HG03280 (cell line): ENCODE data around the gene PRPF8.
"Not testable (repeated sequence)": the region's sequence is repeated elsewhere in the genome, so short reads cannot be mapped to it uniquely, and the experiment has no call there.

Experiments
- ATAC-seq: cut with Tn5 transposase; IDR thresholded peaks from one replicate; pipeline ENCODE4 v1.9.1; 2021; ENCODE audit warnings: mild to moderate bottlenecking, moderate library complexity; ENCODE audit not compliant: unreplicated experiment

PRPF8 gene

DNA sequence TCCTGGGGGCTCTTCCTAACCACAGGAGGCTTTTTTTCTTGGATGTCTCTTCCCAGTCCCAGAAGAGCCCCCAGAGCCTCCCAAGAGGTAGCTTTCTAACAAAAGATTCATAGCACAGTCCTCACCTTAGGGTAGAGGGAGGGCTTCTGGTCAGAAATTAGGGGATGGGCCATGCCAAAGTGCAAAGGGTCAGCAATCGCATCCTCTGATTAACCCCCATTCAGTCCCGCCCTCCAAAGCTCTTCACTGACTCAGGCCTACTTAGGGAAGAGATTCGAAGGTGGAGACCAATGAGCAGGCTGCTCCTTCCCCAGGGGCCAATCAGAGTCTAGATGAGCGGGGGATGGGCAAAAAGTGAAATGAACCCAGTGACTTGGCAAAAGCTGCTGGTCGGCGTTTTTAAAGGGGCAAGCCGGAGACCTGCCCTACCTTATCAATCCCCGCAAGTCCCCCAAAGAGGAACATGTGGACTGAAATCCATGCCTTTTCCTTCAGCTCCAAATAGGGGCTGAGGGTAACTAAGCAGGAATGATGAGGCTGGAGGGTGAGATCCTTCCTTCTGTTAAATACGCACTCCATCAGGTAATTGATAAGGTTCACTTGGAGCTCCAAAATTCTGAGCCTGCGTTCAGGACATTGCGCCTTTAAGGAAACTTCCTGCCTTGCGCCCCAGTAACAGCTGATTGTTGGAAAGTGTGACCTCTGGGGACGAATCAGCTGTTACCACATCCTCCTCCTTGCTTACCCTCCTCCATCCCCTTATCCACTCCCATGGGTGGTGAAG lies 32.4 kb upstream of the PRPF8 start:
- peak; percentile 46 for ATAC-seq

DNA sequence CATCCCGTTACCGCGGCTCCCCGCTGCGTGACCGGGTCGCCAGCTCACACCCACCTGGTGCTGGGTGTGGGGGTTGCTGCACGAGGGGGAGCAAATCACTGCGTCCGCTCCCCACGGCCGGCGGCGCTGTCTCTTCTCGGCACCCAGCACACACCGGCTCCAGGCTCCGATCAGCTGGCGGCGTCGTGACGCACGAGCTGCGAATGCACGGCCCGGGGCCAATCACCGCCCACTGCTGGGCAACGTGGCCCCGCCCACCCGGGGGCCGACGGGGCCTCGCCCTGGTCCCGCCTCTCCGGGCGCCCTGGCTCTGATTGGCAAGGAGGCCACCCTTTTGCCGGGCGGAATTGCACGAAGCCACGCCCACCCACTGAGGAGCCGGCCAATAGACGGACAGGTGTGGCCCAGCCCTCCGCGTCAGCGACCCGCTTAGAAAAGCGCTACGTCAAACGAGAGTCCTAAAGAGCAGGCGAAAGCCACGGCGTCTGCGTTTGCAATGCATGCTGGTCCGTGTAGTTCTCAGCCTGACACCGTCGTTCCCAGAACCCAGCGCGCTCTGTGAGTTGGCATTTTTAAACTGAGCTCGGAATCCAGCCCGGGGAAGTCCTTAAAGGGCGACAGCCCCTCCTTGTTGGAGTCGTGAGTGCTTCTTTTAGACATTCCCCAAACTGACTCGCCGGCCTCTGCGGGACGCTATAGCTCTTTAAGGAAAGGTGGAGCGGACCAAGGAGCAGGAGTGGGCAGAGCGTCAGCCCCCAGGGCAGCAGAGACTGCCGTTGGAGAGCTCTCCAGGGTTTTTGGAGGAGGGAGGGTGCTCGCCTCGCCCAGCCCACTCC lies 31.6 kb upstream of the PRPF8 start:
- ATAC-seq: peak; percentile 83

DNA sequence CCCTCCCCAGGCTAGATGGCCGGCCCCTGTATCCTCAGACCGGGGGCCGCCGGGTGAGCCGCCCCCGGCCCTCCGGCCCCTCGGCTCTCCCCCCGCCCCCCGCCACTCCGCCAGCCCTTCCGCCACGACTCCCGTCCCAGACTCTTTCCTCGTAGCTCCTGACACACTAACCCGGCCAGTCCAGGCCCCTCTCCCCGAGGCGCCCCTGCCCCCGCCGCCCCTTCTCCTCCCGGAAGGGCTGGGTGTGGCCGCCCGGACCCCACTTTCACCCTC lies 31.1 kb upstream of the PRPF8 start:
- ATAC-seq: no peak

DNA sequence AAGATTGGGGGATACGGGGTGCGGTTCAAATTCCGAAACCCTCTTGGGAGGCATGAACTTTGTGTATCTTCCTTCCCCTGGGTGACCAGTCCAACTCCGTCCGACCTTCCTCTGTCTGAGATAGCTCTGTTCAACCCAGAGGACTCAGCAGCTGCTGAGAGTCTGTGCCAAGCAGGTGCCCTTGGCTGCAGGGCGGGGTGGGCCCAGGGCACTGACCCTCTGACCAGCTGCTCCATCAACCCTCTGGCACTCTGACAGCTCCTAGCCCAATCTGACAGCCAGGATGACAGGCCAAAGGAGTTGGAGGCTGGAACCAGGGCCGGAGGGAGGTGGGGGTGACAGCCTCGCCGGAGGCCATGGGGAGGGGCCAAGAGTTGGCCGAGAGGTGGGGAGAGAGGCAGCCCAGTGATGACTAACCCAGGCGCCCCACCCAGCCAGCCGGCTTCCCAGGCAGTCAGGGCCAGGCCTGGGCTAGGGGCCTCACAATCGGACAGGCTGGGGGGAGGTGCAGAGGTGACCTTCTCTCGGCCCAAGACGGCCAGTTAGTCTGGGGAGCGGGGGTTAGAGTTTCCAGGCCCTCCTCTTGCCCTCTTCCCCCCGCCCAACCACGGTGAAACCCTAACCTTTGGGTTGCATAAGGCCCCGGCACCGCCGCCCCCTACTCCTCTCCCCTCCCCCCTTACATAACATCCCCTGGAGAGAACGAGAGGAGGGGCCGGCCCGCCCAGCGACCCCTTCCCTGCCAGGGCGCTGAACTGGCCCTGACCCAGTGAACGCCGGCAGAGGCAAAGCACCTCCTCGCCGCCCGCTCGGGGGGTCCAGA lies 30.5 kb upstream of the PRPF8 start:
- ATAC-seq: no peak

DNA sequence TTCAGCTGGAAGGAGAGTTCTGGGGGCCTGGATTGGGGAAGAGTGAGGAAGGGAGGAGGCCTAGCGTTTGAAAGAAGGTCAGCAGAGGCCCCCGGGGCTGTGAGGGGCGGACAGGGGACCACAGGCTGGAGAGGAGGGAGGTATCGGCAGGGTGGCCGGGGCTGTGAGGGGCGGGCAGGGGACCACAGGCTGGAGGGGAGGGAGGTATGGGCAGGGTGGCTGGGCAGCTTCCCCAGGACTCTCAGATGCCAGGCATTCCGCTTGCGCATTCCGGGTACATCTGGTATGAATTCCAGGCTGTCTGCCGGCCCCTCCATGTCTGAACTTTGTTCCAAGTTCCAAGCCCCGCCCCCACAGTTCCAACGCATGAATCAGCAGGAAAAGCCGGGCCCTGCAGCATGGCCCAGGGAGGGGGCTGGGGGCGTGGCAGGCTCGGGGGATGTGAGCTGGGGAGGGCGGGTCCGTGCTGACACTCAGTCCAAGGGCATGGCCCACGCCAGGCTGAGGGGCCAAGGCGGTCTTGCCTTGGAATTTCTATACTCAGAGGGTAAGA lies 29.8 kb upstream of the PRPF8 start:
- no peak for ATAC-seq

DNA sequence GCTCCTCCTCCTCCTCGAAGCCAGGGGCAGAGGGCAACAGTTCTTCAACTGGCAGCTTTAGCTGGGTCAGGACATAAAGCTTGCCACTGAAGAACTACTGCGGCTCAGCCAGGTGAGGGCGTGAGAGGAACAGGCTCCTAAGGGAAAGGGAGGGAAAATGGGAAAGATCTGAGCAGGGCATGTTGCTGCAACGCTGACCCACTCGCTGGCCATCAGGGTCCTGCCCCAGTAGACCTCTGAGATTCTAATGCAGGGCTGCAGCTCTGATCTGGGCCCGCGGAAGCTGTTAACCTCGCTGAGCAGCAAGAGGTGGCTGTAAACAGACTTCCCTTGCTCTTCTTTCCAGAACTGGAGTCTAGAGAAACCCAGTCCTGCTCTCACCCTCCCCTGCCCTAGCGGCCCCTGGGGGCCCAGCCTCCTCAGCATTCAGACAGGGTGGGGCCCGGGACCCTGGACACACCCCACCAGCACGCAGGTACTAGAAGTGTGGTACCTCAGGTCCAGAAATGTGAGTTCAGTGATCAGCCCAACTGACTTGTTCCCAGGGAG lies 29.3 kb upstream of the PRPF8 start:
- ATAC-seq: no peak

DNA sequence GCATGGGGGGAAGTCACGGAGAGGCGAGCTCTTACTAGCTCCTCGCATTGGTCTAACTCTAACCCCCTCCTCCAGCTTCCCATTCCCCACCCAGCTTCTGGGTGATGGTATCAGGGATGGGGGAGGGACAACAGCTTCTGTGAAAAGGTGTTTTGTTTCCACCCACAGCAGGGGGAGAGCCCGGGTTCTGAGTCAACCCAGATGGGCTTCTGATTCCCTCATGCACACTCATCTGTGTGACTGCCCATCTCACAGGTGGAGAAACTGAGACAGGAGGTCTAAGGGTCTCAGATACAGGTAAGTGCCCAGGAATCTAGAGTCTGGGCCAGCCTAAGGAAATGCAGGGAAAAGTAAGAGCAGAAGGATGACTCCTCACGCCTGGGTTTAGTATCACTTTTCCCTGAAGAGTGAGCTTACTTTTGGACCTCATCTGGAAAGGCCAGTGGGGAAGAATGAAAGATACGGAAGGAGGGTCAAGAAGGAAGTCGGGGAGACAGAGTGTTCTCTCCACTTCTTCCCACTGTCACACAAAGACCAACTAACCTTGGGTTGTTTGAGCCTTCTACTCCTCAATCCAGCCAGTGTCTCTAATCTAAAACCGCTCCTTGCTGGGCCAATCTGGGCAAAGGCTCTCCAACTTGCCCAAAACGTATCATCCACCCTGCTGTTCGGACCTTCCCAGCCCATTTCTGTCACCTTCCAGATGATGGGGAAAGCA lies 28.7 kb upstream of the PRPF8 start:
- no peak for ATAC-seq

DNA sequence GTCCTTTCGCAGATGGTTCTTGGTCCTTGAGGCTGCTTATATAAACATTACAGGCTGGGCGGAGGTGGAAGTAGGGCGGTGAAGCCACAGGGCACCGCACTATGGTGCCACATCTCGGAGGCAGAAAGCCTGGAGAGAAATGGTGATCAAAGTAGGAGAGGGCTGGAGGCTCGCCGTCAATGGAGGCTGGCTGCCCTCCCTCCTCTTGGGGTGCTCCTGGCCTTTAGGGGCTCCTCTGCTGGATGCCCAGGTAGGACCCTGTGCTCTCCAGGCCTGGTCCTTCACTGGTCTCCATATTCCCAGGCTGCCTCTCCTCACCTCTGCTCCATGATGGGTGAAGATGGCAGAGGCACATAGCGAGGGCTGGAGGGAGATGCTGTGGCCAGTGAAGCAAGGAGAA lies 27.6 kb upstream of the PRPF8 start:
- ATAC-seq: no peak

DNA sequence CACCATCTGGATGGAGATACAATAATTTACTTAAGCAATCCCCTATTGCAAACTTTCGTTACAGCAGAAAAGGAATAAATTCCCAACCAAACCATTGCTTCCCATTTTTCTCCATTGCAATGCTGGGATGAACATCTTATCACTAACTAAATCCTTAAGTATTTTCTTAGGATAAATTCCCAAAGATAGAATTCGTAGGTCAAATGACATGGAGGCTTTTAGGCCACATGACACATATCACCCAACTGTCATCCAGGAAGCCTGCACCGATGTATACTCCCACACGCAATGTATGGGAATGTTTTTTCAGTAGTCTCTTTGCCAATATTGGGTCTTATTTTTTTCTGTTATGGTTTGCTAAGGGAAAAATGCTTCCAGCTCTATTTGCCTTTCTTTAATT lies 27.1 kb upstream of the PRPF8 start:
- ATAC-seq: no peak

DNA sequence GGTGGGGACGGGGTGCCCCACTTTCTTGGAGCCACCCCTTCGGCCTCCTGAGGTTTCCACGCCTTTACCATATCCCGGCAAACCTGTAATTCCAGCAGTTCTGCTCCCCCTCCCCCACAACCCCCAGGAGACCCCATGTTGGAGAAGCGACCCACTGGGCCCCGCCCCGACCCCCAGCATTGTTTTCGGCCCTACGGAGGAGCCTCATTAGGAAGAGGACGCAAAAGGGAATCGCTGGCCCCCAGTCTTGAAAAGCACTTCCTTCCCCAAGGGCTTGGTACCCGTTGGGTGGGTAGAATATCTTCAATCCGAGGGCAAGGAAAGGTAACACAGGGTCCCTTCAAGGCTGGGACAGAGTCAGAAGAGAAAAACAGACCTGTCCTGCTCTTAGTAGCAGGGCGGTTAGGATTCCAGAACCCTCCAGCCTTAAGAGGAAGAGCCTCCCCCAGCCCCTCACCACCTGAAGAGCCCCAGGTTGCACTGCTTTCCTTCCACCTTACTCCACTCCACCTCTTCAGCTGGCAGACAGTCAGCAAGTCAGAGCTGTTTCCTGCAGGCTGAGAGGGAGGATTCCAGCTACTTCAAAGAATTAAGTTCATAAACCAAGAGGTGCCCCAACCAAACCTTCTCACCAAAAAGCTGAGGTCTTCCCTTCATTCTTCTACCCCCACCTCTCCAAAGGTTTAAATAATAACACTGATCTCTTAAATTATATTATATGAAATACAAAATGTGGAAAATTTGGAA lies 26.3 kb upstream of the PRPF8 start:
- ATAC-seq: no peak

DNA sequence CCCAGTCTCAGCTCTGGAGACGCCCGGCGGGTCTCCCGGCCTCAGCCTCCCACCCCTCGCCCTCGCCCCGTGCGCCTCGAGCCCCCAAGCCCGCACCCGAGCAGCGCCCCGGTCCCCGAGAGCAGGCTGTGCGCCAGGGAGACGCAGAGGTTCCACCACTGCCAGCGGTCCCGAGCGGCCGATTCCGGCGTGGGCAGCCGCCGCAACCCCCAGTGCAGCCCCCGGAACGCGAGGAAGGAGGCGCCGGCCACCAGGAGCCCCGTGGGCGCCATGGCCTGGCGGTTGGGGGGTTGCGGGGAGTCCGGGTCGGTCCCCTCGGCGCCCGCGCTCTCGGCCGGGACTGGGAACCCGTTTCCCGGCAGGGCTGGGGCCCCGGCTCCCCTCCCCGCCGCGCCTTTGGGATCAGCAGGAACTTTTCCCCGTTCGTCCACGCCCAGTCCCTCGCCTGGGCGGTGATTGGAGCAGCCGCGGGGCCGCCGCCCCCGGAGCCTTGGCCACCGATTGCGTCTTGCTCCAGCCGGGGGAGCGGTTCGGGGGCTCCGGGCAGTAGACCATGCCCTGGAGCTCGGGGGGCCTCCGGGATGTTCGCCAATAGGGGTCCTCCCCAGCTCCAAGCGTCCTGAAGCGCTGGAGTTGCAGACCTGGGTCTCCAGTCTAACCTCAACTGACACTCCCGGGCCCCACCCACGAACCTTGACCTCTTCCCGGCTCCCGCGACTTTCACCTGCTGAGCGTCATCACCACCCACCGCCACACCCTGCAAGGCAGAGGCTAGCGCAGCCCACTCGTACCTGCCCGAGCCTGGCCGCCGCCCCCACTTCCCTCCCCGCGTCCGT lies 25.5 kb upstream of the PRPF8 start, which contains the start of gene TLCD2:
TLCD2 (minus strand) TSS at position 407 of the 836 bp plus-strand sequence; CDS start at position 272, 135 bp downstream.
- no peak for ATAC-seq

DNA sequence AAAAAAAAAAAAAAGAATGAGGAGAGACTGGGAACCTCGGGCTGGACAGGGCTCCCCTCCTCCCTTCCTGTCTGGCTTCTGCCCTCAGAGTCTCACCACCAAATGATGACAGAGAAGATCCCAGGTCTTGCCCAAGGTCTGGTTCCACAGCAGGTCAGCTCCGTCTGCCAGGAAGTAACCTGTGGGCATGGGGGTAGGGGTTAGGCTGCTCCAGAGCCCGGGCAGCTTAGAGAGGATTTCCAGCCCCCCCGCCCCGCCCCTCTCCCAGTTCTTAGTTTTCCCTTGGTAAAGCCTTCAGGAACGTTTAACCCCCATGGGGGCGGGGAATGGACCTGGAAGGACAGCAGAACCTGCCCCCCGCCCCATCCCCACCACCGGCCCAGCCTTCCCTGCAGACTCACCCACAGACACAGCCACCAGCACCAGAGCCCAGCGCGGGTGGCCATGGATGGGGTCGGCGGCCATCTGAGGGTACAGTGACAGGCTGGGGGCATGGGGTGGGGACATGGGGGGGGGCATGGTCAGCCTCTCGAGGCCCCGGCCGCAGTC lies 24.8 kb upstream of the PRPF8 start:
- no peak for ATAC-seq

DNA sequence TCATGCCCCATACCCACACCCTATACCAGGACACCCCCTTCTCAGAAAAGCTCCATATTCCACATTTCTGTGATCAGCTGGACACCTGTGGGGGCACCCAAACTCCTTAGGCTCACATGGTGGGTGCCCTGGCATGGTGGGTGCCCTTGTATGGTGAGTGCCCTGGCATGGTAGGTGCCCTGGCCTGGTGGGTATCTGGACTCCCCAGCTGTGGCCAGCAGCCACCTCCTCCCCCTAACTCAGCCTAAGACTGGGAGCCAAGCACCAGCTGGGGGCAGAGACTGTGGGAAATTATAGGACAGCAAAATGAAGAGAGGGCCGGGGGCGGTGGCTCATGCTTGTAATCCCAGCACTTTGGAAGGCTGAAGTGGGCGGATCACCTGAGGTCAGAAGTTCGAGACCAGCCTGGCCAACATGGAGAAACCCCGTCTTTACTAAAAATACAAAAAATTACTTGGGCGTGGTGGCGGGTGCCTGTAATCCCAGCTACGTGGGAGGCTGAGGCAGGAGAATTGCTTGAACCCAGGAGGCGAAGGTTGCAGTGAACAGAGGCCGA lies 24.2 kb upstream of the PRPF8 start:
- not testable (repeated sequence) for ATAC-seq

DNA sequence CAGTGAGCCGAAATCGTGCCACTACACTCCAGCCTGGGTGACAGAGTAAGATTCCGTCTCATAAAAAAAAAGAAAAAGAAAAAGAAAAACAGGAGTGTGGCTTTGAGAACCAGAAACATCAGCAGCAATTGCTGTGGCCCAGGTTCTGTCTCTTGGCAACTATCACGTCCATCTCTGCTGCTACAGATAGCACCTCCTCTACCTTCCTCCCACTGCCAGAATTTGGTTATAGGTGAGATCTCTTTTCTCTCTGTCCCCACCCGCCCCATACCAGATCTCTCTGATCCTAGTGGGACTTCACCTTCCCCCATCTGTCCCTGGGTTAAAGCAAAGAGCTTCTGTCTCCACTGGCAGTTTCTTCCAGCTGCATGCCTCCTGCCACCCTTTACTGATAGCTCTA lies 22.4 kb upstream of the PRPF8 start:
- no peak for ATAC-seq

DNA sequence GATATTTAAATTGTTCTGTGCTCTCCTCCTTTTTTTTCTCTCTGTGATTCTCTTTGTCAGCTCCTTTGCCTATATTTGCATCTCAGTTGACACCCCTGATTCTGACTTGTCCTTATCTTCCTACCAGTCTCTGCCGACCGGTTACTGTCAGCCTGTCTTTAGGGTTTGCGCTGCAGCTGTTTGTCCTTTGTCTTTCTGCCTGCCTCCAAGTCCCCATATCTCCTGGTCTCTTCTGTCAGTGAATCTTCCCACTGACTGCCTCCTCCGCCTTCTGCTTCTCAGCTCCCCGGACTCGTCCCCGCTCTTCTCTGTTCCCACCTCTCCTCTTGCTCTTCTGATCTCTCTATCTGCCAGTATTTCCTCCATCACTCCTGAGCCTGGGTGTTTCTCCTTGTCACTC lies 20.3 kb upstream of the PRPF8 start:
- no peak for ATAC-seq

DNA sequence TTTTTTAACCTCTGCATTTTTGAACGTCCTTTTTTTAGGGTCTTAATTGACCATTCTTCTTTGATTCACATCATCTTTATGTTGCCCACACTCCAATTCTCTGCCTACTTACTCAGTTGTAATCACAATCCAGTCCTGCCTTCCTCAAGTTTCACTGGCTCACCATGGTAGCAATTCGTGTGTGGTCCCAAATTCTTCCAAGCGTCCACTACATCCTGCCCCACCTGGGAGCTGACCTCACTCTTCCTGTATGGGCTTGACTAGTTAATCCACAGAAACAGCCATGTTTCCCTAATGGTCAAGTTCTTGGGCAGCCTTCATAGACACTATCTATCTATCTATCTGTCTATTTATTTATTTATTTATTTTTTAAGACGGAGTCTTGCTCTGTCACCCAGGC lies 18.4 kb upstream of the PRPF8 start:
- ATAC-seq: no peak

DNA sequence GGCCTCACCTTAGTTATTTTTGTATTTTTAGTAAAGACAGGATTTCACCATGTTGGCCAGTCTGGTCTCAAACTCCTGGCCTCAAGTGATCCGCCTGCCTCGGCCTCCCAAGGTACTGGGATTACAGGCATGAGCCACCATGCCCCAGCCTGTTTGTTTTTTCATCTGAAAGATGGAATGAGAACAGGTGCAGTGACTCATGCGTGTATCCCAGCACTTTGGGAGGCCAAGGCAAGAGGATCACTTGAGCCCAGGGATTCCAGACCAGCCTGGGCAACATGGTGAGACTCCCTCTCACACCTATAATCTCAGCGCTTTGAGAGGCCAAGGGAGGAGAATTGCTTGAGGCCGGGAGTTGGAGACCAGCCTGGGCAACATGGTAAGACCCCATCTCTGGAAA lies 15.2 kb upstream of the PRPF8 start:
- ATAC-seq: not testable (repeated sequence)

DNA sequence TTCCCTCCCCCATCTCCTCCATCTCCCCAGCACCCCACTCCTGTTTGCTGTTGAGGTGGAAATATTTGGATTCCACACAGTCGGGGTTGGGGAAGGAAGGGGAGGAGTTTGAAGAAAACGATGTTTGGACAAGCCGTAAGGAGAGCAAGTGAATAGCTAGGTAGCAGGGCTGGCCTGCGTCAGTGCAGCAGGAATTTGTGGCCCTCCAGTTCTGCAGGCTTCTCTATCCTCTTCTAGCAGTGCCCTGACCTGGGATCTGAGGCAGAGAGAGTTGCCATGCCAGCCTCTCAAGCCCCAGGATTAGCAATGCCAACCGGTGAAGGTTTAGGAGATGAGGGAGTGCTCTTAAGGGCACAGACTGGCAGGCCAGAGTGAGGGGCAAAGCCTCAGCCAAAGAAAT lies 13.0 kb upstream of the PRPF8 start:
- ATAC-seq: no peak
